HG03521 (cell line): ENCODE results near the gene REM2.

ENCODE experiments used
- ATAC-seq: cut with Tn5 transposase; IDR thresholded peaks from one replicate; pipeline ENCODE4 v1.9.1; 2021; ENCODE audit warnings: mild to moderate bottlenecking, moderate library complexity; ENCODE audit not compliant: unreplicated experiment

REM2 gene

DNA sequence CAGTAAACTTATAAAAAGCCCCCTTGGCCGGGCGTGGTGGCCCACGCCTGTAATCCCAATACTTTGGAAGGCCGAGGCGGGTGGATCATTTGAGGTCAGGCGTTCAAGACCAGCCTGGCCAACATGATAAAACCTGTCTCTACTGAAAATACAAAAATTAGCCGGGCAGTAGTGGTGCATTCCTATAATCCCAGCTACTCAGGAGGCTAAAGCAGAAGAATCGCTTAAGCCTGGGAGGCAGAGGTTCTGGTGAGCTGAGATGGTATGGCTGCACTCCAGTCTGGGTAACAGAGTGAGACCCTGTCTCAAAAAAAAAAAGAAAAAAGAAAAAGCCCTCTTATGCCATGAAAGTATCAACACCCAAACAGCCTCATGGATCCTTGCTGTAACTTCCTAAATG lies 42.5 kb downstream of the REM2 start:
- no peak for ATAC-seq

DNA sequence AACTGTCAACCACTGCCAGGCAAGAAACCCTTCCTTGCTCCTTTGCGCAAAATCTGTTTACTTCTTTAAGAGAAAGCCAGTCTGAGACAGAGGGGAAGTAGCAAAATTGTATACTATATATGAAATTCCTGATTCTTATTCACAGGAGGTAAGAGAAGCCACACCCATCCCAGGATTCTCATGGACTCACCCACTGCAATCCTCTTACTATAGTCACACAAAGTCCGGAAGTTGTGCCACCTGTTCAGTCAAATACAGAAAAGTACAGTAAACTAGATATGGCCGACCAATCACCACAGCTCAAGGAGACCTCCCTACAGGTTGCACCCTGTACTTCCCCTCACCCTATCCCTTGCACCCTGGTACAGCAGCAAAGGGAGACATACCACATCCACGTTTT lies 43.3 kb downstream of the REM2 start:
- ATAC-seq, result no peak

DNA sequence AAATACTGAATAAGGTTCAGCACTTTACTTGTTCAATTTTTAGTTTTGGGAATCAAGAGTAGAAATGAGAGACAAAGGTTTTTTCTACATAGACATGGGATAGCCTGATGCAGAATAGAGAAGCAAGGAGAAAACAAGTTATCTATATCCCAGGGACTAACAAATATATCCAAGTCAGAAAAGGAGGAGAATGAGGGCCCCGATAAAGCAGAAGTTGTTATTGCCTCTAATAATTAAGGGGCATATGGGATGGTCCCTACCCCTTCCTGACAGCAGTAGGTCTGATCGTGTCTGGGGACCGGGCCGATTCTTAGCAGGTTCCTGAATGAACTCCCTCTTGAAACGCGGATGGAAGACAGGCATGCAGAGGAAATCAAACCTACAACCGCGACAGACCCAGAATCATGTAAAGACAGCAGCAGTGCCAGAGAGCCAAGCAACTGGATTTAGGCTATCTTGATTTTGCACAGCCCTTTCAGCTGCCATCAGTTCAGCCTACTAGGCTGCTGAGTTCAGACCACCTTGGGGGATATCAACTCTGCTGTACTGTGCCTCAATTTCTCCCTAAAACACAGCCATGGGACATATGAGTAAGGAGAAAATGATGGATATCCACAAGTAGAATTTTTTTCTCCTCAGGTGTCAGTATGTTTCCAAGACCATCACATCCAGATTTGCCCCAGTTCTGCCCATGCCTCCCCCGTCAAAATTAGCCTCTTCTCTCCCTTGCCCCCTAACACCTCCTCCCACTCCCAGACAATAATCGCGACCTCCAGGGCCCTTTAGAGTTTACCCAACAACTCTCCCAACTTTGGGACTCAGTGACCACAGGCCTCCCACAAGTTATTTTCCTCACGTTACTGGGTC lies 45.4 kb downstream of the REM2 start:
- ATAC-seq, result no peak

DNA sequence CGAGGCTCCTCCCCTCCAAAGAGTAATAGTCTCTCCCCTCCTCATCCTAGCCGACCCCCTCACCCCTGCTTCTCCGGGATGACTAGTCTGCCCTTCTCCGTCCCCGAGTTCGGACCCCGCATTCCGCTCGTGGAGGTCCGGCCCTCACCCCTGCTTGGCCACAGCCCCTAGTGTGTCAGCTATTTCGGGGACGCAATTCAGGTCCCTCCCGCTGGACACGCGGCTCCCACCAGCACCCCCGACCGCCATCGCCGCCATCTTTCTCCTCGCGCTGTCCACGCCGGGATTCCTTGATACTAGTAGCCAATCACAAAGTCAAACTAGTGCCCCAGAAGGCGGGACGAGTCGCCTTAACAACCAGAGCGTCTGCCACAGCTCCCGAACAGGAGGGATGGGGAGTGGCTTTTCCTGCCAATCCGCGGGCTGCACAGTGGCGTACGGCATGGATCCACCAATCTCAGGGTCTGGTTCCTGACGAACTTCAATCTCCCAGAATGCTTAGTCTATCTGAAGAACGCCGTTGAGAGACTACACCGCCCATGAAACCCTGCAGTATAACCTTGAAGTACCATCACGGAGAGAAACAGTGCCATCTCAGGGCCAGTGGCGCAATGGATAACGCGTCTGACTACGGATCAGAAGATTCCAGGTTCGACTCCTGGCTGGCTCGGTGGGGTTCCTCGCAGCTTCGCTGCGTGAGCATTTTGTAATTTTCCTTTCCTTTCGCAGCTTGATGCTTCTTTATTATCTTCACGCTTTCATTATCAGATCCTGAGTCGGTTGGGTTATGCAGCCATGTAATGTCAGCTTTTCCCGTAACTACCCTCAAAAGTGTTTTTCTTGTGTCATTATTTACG lies 46.3 kb downstream of the REM2 start, which contains the start of gene PRMT5:
Gene PRMT5, minus strand, starts transcription at position 273 of the 857 bp plus-strand sequence. Its CDS starts 15 bp downstream, at position 258.
- peak; percentile 91 for ATAC-seq

DNA sequence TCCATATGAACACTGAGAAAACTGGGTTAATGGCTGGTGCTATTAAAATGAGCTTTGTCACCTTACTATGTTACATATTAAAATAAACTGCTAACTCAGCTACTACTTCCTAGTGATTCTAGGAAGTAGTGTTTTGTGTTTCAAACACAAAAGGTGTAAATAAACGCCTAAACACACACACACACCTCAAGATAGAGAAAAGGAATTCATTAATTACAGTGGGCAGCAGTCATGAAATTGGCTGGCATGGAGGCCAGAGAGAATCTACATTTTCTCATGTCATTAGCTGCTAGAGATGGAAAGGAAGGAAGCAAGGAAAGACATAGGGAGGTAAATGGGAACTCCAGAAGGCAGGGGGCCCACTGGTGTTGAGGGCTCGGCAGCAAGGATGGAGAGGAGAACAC lies 46.9 kb downstream of the REM2 start:
- ATAC-seq, result peak; percentile 2

DNA sequence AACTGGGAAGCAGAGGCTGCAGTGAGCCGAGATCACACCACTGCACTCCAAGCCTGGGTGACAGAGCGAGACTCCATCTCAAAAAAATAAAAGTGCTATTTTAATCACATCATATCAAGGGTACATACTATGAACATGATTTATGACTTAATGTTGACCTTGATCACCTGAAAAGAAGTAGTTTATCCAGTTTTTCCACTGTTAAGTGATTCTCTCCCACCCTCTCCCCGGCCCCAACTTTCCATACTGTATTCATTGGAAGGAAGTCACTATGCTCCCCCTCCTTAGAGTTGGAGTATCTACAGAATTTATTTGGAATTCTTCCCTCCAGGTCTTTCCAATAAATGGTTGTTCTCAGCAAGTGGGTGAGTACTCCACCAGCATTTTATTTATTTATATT lies 49.1 kb downstream of the REM2 start:
- no peak for ATAC-seq

DNA sequence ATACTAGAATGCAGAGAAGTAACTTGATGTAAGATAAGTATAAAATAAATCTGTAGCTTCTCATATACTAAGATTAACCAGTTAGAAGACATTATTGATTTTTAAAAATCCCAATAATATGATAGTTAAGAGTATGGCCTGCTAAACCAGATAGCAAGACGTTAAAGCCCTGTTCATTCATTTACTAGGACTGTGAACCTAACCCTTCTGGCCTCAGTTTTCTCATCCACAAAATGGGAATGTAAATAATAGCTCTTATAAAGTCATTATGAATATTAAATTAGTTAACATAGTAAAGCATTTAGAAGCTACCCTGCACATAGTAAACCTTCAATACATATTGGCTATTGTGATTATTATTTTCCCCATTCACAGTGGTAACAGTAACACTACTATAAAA lies 52.1 kb downstream of the REM2 start:
- ATAC-seq, result no peak
